ENCODE measurements around the gene FXYD7. TPM values are rescaled to one million over a fixed set of nuclear protein-coding genes. Genes with fewer than 3 reads are reported as not detected.

The FXYD7 gene
- total and polyA plus RNA-seq, 8 donors, result 0.23 to 0.61 TPM; not detected in 6

DNA sequence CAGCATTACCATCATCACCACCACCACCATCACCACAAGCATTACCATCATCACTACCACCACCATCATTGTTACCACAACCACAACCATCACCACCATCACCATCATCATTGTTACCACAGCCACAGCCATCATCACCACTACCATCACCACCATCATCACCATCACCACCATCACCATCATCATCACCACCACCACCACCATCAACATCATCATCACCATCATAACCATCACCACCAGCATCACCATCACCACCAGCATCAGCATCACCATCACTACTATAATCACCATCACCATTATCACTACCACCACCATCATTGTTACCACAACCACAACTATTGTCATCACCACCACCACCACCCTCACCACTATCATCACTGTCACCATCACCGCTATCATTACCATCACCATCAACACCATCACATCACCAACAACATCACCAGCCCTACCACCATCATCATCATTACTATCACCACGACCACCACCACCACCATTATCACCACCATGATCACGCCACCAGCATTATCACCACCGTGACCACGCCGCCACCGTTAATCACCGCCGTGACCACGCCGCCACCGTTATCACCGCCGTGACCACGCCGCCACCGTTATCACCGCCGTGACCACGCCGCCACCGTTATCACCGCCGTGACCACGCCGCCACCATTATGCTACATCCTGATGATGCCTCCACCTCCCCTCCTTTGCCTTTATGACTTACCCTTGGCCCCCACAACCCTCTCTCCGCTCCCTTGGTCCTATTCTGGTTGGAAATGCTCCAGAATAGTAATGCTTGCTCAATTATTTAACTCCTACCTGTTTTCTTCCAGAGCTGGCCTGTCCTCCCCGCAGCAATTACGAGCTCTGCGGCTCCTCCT is 37.4 kb upstream of the FXYD7 start:
- Histone ChIP-seq H3K27me3 (no peaks in the 10 kb centered on the region), H3K9me3 (no peaks in the 10 kb centered on the region), H3K27ac (no peak overlapping the region), H3K4me1 (no peaks in the 10 kb centered on the region), H3K36me3 (no peaks in the 10 kb centered on the region), H3K4me3 (no peak overlapping the region)
- TF ChIP-seq, protein P1, sequence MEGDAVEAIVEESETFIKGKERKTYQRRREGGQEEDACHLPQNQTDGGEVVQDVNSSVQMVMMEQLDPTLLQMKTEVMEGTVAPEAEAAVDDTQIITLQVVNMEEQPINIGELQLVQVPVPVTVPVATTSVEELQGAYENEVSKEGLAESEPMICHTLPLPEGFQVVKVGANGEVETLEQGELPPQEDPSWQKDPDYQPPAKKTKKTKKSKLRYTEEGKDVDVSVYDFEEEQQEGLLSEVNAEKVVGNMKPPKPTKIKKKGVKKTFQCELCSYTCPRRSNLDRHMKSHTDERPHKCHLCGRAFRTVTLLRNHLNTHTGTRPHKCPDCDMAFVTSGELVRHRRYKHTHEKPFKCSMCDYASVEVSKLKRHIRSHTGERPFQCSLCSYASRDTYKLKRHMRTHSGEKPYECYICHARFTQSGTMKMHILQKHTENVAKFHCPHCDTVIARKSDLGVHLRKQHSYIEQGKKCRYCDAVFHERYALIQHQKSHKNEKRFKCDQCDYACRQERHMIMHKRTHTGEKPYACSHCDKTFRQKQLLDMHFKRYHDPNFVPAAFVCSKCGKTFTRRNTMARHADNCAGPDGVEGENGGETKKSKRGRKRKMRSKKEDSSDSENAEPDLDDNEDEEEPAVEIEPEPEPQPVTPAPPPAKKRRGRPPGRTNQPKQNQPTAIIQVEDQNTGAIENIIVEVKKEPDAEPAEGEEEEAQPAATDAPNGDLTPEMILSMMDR (IDR thresholded peaks at IDR 0.05), result no peak
- 87 to 90% methylated on average over 30 of the region's 30 CpGs for WGBS, 2 donors
- DNase-seq, result peak in 1 of 6 donors; percentile 47
- ATAC-seq, result no peak
- FAIRE-seq, result no peak
- intact Hi-C loops (cut with DNase I), result no loop called here

DNA sequence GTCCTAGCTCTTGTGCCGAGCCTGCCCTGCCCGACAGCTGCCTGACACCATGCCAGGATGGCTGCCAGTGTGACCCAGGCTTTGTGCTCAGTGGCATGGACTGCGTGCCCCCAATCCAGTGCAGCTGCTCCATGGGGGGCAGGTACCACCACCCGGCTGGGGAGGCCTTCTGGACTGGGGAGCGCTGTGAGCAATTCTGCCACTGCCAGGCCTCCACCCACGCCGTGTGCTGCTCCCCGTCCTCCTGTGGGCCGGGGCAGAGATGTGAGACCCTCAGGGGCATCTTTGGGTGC is 36.8 kb upstream of the FXYD7 start:
- ATAC-seq (no peak), FAIRE-seq (no peak), DNase-seq (no peak)
- intact Hi-C loops (cut with DNase I), result no loop called here
- H3K27ac ChIP-seq, result no peak overlapping the region
- H3K9me3 ChIP-seq, result no peaks in the 10 kb centered on the region
- H3K4me1 ChIP-seq, result no peaks in the 10 kb centered on the region
- H3K4me3 ChIP-seq, result no peak overlapping the region
- 87 to 97% methylated on average over 9 of the region's 9 CpGs for WGBS, 2 donors
- no peaks in the 10 kb centered on the region for H3K36me3 ChIP-seq
- H3K27me3 ChIP-seq, result no peaks in the 10 kb centered on the region
- TF ChIP-seq, protein P1 (IDR thresholded peaks at IDR 0.05), result no peak

DNA sequence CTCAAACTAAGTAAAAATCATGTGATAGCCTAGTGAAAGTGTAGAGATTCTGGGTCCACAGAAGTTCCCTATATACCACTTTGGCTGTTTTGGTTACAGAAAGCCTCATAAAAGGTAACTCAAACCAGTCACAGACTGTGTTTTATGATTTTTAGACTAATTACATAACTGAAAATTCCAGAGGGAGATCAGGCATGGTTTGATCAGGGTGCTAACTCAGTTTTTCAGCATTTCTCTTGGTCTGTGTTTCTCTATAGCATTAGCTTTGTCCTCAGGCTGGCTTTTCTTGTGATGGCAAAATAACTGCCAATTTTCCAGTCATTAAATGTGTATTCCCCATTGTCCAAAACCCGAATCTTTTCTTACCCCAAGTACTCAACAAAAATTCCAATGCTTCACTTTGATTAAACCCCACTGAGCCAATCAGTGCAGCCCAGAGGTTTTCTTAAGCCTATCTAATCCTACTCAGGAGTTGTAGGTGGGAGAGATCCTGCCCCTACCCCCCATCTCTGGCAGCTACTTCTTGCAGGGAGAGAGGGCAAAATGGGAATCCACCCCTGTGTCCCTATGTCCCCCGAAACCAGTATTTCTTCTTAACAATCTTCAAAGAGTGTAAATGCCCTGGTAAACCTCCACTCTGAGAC is 36.0 kb upstream of the FXYD7 start:
- no peak for DNase-seq
- Histone ChIP-seq H3K27me3 (no peaks in the 10 kb centered on the region), H3K36me3 (no peaks in the 10 kb centered on the region), H3K27ac (no peak overlapping the region), H3K9me3 (no peaks in the 10 kb centered on the region), H3K4me1 (no peaks in the 10 kb centered on the region), H3K4me3 (no peak overlapping the region)
- intact Hi-C loops (cut with DNase I), result no loop called here
- WGBS, 2 donors, result 47 to 48% methylated on average over 2 of the region's 2 CpGs
- no peak for ATAC-seq
- TF ChIP-seq, protein P1 (IDR thresholded peaks at IDR 0.05), result no peak
- no peak for FAIRE-seq

DNA sequence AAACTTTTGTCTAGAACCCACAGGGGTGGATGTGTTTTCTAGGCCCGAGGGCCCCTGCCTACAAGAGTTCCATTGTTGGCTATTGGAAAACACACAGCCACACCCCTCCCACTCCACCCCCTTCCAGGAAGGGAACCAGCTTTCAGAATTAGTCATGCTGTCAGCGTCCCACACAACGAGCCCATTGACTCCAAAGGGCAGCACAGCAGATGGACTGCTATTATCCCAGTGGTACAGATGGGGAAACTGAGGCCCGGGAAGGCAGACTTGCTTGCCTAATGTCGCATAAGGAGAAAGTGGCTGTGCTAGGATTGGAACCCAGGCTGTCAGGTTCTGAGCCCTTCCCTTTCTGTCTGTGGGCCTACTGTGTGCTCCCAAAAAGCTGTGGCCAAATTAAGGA is 35.5 kb upstream of the FXYD7 start:
- no peaks in the 10 kb centered on the region for H3K9me3 ChIP-seq
- TF ChIP-seq, protein P1 (IDR thresholded peaks at IDR 0.05), result no peak
- 35 to 41% methylated on average over 5 of the region's 5 CpGs for WGBS, 2 donors
- FAIRE-seq, result no peak
- peak in 1 of 6 donors; percentile 5 for DNase-seq
- no peak overlapping the region for H3K27ac ChIP-seq
- no peaks in the 10 kb centered on the region for H3K4me1 ChIP-seq
- no peaks in the 10 kb centered on the region for H3K36me3 ChIP-seq
- ATAC-seq, result peak in 3 of 4 donors; percentile 61 to 89 (median 83)
- intact Hi-C loops (cut with DNase I), result no loop called here
- H3K4me3 ChIP-seq, result no peak overlapping the region
- H3K27me3 ChIP-seq, result no peaks in the 10 kb centered on the region

DNA sequence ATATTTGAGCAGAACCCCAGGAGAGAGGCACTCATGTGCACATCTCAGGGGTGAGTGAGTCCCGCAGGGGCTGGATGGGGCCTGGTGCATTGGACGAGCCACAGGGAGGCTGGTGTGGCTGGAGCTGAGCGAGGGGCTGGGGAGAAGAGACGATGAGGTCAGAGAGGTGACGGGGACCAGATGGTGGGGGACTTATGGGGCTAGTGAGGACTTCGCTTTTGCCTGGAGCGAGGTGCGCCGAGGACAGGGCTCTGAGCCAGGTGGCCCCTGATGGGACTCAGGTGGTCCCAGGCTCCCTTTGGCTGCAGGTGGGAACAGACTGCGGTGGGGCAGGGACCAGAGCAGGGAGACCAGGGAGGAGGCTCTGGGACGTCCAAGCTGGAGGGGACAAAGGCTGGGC is 34.3 kb upstream of the FXYD7 start:
- DNase-seq (no peak), ATAC-seq (no peak), FAIRE-seq (no peak)
- Histone ChIP-seq H3K36me3 (no peaks in the 10 kb centered on the region), H3K4me1 (no peaks in the 10 kb centered on the region), H3K27ac (no peak overlapping the region), H3K27me3 (no peaks in the 10 kb centered on the region), H3K4me3 (no peak overlapping the region), H3K9me3 (no peaks in the 10 kb centered on the region)
- TF ChIP-seq, protein P1 (IDR thresholded peaks at IDR 0.05), result no peak
- intact Hi-C loops (cut with DNase I), result no loop called here
- WGBS, 2 donors, result 85 to 94% methylated on average over 11 of the region's 11 CpGs
